IPS DF 6.9 (cell line): ENCODE measurements around the gene CFAP77.

Experiments
- DNase-seq: peaks from one replicate; pipeline ENCODE4 v3.0.0-alpha.2; 2013; ENCODE audit warnings: low read depth, low spot score
- H3K27ac ChIP-seq: one replicate; pipeline ENCODE4 v1.5.1; 2013; ENCODE audit warnings: low read length, control low read depth
- H3K27me3 ChIP-seq: 2 replicates; pipeline ENCODE4 v1.6.1; 2013; ENCODE audit warnings: mild to moderate bottlenecking, low read length; ENCODE audit not compliant: control insufficient read depth, insufficient read depth
- H3K36me3 ChIP-seq: 2 replicates; pipeline ENCODE4 v1.6.1; 2013; ENCODE audit warnings: low read length; ENCODE audit not compliant: control insufficient read depth, insufficient read depth
- H3K4me1 ChIP-seq: 2 replicates; pipeline ENCODE4 v1.6.1; 2013; ENCODE audit warnings: low read length; ENCODE audit not compliant: control insufficient read depth, insufficient read depth
- H3K4me3 ChIP-seq: 2 replicates; pipeline ENCODE4 v1.5.1; 2013; ENCODE audit warnings: mild to moderate bottlenecking, low read length
- H3K9me3 ChIP-seq: 2 replicates; pipeline ENCODE4 v1.6.1; 2013; ENCODE audit warnings: low read length, inconsistent platforms; ENCODE audit not compliant: control insufficient read depth, insufficient read depth
- WGBS: extraction: QIAGEN DNeasy Blood & Tissue Kit; methylation state at CpG from one replicate; pipeline ENCODE4 v1.1.7; 2013; ENCODE audit warnings: mixed read lengths, missing lambda C conversion rate; ENCODE audit not compliant: insufficient read length, insufficient coverage; 5-methylcytosine and 5-hydroxymethylcytosine counted together

Gene CFAP77

DNA sequence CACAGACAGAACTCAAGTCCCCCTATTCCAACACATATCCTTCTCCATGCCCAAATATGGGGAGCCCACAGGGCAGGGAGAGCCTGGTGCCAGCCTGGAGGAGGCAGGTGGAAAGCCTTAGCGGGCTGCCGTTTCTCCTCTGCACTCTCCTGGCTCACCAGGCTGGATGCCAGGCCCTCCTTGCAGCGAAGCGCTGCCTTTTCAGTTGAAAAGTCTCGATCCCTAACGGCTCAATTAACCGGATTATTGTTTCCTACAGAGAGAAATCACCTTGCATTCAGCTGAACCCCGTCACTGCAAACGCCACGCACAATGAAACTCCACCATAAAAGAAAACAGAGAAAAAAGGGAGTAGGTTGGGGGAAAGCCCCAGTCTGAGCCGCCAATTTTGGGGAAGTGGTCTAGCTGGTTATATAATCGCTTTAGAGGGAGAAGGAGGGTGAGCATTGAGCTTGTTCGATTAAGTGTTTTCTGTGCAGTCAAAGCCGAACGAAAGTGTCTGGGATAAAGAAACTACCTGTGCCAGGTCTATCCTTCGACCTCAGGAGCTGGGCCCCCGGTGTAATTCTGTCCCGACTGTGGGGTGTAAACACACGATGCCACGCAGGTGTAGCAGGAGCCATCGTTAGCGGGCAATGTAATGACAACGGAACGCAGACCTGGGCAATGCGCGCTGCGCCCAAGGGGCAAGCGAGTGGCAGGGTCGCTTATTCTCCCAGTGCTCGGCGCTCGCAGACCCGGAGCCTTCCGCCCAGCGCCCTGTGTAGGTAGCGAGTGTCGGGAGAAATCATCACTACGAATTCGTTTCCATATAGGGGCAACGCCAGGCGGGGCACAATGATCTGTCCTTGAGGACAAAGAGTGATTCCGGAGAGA lies 176.2 kb downstream of the CFAP77 start:
- Histone ChIP-seq H3K27ac (no peak overlapping the region), H3K27me3 (peaks cover 92% of the 10 kb centered on the region), H3K4me1 (peaks cover 2% of the 10 kb centered on the region), H3K9me3 (no peaks in the 10 kb centered on the region), H3K36me3 (no peaks in the 10 kb centered on the region), H3K4me3 (no peak overlapping the region)
- DNase-seq: no peak
- no CpG with 5 or more reads among the region's 42 CpGs for WGBS

- no peak for DNase-seq
- H3K27ac ChIP-seq: no peak overlapping the region
- peaks cover 86% of the 10 kb centered on the region for H3K27me3 ChIP-seq
- no peaks in the 10 kb centered on the region for H3K9me3 ChIP-seq
- H3K4me3 ChIP-seq: no peak overlapping the region
- peaks cover 2% of the 10 kb centered on the region for H3K4me1 ChIP-seq
- H3K36me3 ChIP-seq: no peaks in the 10 kb centered on the region
- no CpG with 5 or more reads among the region's 74 CpGs for WGBS
Measured at GRCh38 chr9:132586830-132587591, 177.0 kb downstream of the CFAP77 start.

GRCh38 chr9:132587592-132587955 lies 177.6 kb downstream of the CFAP77 start:
- no peaks in the 10 kb centered on the region for H3K36me3 ChIP-seq
- H3K27me3 ChIP-seq: peaks cover 82% of the 10 kb centered on the region
- peaks cover 5% of the 10 kb centered on the region for H3K4me1 ChIP-seq
- no peaks in the 10 kb centered on the region for H3K9me3 ChIP-seq
- H3K27ac ChIP-seq: no peak overlapping the region
- H3K4me3 ChIP-seq: no peak overlapping the region
- no CpG with 5 or more reads among the region's 6 CpGs for WGBS
- no peak for DNase-seq

GRCh38 chr9:132588098-132588497 lies 178.1 kb downstream of the CFAP77 start:
- Histone ChIP-seq H3K9me3 (no peaks in the 10 kb centered on the region), H3K36me3 (no peaks in the 10 kb centered on the region), H3K4me3 (no peak overlapping the region), H3K27me3 (peaks cover 77% of the 10 kb centered on the region), H3K4me1 (peaks cover 5% of the 10 kb centered on the region), H3K27ac (no peak overlapping the region)
- no peak for DNase-seq
- WGBS: no CpG with 5 or more reads among the region's 12 CpGs

DNA sequence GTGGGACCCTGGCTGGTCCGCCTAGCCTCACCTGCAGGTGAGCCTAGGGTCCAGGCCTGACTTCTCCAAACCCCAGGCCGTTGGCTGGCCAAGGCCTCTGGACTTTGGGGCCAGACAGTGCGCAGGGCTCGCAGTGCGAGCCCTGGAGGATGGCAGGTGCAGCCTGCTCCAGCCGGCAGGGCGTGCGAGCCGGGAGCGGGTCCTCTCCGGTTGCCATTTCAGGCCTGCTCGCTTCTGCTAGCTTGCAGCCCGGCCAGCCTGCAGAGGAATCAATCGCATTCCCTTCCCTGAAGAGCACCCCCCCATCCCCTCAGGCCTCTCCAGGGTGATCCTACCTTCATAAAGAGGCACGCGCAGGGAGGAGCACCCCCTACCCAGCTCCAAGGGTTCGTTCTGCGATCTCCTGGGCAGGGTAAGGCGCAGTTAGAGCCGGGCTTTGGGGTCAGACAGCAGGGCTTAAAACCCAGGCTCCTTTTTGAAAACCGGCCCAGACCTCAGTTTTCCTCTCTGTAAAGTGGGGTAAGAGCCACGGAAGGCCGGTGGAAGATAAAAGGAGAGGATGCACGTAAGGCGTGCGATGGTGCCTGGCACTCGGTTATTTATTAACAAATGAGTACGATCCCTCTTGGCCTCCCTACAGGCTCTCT lies 178.6 kb downstream of the CFAP77 start:
- Histone ChIP-seq H3K4me1 (peaks cover 5% of the 10 kb centered on the region), H3K9me3 (no peaks in the 10 kb centered on the region), H3K36me3 (0 out of 2 replicates have a peak, but pooled peaks cover 2% of the 10 kb centered on the region), H3K4me3 (no peak overlapping the region), H3K27me3 (peaks cover 72% of the 10 kb centered on the region), H3K27ac (no peak overlapping the region)
- no CpG with 5 or more reads among the region's 28 CpGs for WGBS
- no peak for DNase-seq

- Histone ChIP-seq H3K27me3 (peaks cover 65% of the 10 kb centered on the region), H3K9me3 (no peaks in the 10 kb centered on the region), H3K27ac (no peak overlapping the region), H3K4me3 (peak overlapping the region; percentile 14; the same call in 1 of the 2 replicates), H3K36me3 (0 out of 2 replicates have a peak, but pooled peaks cover 2% of the 10 kb centered on the region), H3K4me1 (peaks cover 5% of the 10 kb centered on the region)
- DNase-seq: no peak
- no CpG with 5 or more reads among the region's 83 CpGs for WGBS
Measured at GRCh38 chr9:132589148-132590036, 179.4 kb downstream of the CFAP77 start.

DNA sequence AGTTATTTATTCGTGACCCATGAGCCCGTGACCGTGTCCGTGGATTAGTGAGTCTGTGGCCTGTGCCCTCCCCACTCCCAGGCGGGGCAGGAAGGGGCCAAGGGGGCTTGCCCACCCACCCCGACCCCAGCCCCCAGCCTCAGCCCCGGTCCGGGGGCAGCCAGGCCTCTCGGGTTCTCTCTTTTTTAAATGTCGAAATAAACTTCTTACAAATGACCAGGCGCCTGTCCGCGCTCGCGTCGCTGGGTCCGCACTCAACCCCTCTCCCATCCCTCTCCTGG lies 180.0 kb downstream of the CFAP77 start:
- H3K4me3 ChIP-seq: peak overlapping the region; percentile 22; the same call in 1 of the 2 replicates
- no CpG with 5 or more reads among the region's 17 CpGs for WGBS
- H3K27me3 ChIP-seq: peaks cover 59% of the 10 kb centered on the region
- no peak overlapping the region for H3K27ac ChIP-seq
- H3K9me3 ChIP-seq: no peaks in the 10 kb centered on the region
- DNase-seq: no peak
- H3K36me3 ChIP-seq: 0 out of 2 replicates have a peak, but pooled peaks cover 2% of the 10 kb centered on the region
- peaks cover 6% of the 10 kb centered on the region for H3K4me1 ChIP-seq

GRCh38 chr9:132590318-132591182 lies 180.5 kb downstream of the CFAP77 start:
- no peak for DNase-seq
- Histone ChIP-seq H3K4me1 (peaks cover 6% of the 10 kb centered on the region), H3K36me3 (0 out of 2 replicates have a peak, but pooled peaks cover 2% of the 10 kb centered on the region), H3K4me3 (peak overlapping the region; percentile 22; the same call in 1 of the 2 replicates), H3K27ac (no peak overlapping the region), H3K27me3 (peaks cover 53% of the 10 kb centered on the region), H3K9me3 (no peaks in the 10 kb centered on the region)
- no CpG with 5 or more reads among the region's 73 CpGs for WGBS

GRCh38 chr9:132591244-132591643 lies 181.2 kb downstream of the CFAP77 start:
- peaks cover 6% of the 10 kb centered on the region for H3K4me1 ChIP-seq
- no CpG with 5 or more reads among the region's 6 CpGs for WGBS
- no peak for DNase-seq
- H3K9me3 ChIP-seq: no peaks in the 10 kb centered on the region
- H3K27ac ChIP-seq: no peak overlapping the region
- H3K4me3 ChIP-seq: no peak overlapping the region; the same call in 1 of the 2 replicates
- peaks cover 46% of the 10 kb centered on the region for H3K27me3 ChIP-seq
- 0 out of 2 replicates have a peak, but pooled peaks cover 2% of the 10 kb centered on the region for H3K36me3 ChIP-seq
